K562 (cell line): ENCODE measurements around the gene KAT5. TPM values are rescaled to one million over a fixed set of nuclear protein-coding genes. Genes with fewer than 3 reads are reported as not detected.

Source experiments
- AFF1 ChIP-seq, 2 experiments: fragments of 450-650 bp; IDR thresholded peaks; 2 replicates each; pipeline ENCODE4 v1.6.1; 2018; ENCODE audit warnings: mild to moderate bottlenecking in 2 of 2, low read depth in 1 of 2; ENCODE audit not compliant: partially characterized antibody in 2 of 2
- CEBPB ChIP-seq: fragments of 450-650 bp; IDR thresholded peaks from 2 replicates; pipeline ENCODE4 v1.6.1; 2016; ENCODE audit warnings: missing genetic modification characterization, missing compliant biosample characterization
- DDX20 ChIP-seq: fragments of 450-650 bp; IDR thresholded peaks from 2 replicates; pipeline ENCODE4 v1.6.1; 2016; ENCODE audit warnings: missing genetic modification characterization, low read depth, mild to moderate bottlenecking, missing compliant biosample characterization, moderate library complexity
- FOXK2 ChIP-seq, 2 experiments: fragments of 450-650 bp; IDR thresholded peaks in 1 of 2; conservative IDR thresholded peaks in 1 of 2; 2 replicates each; pipeline ENCODE4 v1.6.1; 2016; ENCODE audit warnings: low read depth in 2 of 2, mild to moderate bottlenecking in 1 of 2
- NBN ChIP-seq: fragments of 450-650 bp; IDR thresholded peaks from 2 replicates; pipeline ENCODE4 v1.6.1; 2016; ENCODE audit warnings: low read depth, mild to moderate bottlenecking
- SRF ChIP-seq, 2 experiments: fragments of 250-450, 450-650 bp in 1 of 2; sonication (Bioruptor Pico) in 1 of 2; sonication (generic) in 1 of 2; formaldehyde crosslinking; IDR thresholded peaks; 2 replicates each; pipeline versions ENCODE4 v1.5.0 to v1.5.1; 2020 to 2022; ENCODE audit warnings: mild to moderate bottlenecking in 1 of 2, missing genetic modification reagents in 1 of 2
- STAG1 ChIP-seq: sonication (generic); formaldehyde crosslinking; IDR thresholded peaks from 2 replicates; pipeline ENCODE4 v1.5.0; 2020; ENCODE audit warnings: missing genetic modification reagents, borderline replicate concordance
- TAF1 ChIP-seq: IDR thresholded peaks from 2 replicates; pipeline ENCODE4 v1.6.1; 2011; ENCODE audit warnings: mild to moderate bottlenecking, low read length, moderate library complexity; ENCODE audit not compliant: insufficient read depth, control insufficient read depth, severe bottlenecking; ENCODE audit errors: extremely low read depth
- TCF7 ChIP-seq: sonication (generic); IDR thresholded peaks from 2 replicates; pipeline ENCODE4 v1.6.1; 2016; ENCODE audit warnings: antibody characterized with exemption, borderline replicate concordance
- ZBTB2 ChIP-seq: fragments of 450-650 bp; IDR thresholded peaks from 2 replicates; pipeline ENCODE4 v1.6.1; 2016; ENCODE audit warnings: antibody characterized with exemption
- ZNF224 ChIP-seq: sonication (generic); formaldehyde crosslinking; IDR thresholded peaks from 2 replicates; pipeline ENCODE4 v1.8.0; 2022; ENCODE audit warnings: mild to moderate bottlenecking, missing genetic modification reagents
- polyA plus RNA-seq, 8 experiments: library from polyadenylated mRNA; depleted of rRNA in 4 of 8; stranded (reverse) in 5 of 8; unstranded in 3 of 8; fragments of >200 nt; fragmentation: Nextera tagmentation in 2 of 8; fragmentation: Illumina TruSeq in 1 of 8; extraction: Ambion mirVana in 2 of 8; extraction: Trizol in 1 of 8; gene quantifications; 2 replicates each; pipeline versions ENCODE4 v1.2.1 to v1.2.3, GENCODE V29; 2011 to 2014; ENCODE audit warnings: inconsistent platforms in 1 of 8, missing spikeins in 1 of 8
- total RNA-seq, 7 experiments: library from RNA; depleted of rRNA in 6 of 7; stranded (reverse); fragments of >200 nt in 6 of 7; fragmentation: Illumina TruSeq in 2 of 7; extraction: Trizol in 2 of 7; gene quantifications; 2 replicates each; pipeline versions ENCODE4 v1.2.1 to v1.2.3, GENCODE V29; 2011 to 2021; ENCODE audit warnings: low replicate concordance in 1 of 7
- TF ChIP-seq, protein P1 (sequence below): sonication (generic); formaldehyde crosslinking; IDR thresholded peaks from 2 replicates; pipeline ENCODE4 v1.8.0; 2023; ENCODE audit warnings: missing genetic modification reagents, mild to moderate bottlenecking, borderline replicate concordance

KAT5 gene
- total and polyA plus RNA-seq, 9 of the 15 experiments (the other 6 are each of a cell fraction or from before 2014, with no cell fraction given): 3.6 to 76.8 (median 52.7) TPM

- TF ChIP-seq, protein P1, sequence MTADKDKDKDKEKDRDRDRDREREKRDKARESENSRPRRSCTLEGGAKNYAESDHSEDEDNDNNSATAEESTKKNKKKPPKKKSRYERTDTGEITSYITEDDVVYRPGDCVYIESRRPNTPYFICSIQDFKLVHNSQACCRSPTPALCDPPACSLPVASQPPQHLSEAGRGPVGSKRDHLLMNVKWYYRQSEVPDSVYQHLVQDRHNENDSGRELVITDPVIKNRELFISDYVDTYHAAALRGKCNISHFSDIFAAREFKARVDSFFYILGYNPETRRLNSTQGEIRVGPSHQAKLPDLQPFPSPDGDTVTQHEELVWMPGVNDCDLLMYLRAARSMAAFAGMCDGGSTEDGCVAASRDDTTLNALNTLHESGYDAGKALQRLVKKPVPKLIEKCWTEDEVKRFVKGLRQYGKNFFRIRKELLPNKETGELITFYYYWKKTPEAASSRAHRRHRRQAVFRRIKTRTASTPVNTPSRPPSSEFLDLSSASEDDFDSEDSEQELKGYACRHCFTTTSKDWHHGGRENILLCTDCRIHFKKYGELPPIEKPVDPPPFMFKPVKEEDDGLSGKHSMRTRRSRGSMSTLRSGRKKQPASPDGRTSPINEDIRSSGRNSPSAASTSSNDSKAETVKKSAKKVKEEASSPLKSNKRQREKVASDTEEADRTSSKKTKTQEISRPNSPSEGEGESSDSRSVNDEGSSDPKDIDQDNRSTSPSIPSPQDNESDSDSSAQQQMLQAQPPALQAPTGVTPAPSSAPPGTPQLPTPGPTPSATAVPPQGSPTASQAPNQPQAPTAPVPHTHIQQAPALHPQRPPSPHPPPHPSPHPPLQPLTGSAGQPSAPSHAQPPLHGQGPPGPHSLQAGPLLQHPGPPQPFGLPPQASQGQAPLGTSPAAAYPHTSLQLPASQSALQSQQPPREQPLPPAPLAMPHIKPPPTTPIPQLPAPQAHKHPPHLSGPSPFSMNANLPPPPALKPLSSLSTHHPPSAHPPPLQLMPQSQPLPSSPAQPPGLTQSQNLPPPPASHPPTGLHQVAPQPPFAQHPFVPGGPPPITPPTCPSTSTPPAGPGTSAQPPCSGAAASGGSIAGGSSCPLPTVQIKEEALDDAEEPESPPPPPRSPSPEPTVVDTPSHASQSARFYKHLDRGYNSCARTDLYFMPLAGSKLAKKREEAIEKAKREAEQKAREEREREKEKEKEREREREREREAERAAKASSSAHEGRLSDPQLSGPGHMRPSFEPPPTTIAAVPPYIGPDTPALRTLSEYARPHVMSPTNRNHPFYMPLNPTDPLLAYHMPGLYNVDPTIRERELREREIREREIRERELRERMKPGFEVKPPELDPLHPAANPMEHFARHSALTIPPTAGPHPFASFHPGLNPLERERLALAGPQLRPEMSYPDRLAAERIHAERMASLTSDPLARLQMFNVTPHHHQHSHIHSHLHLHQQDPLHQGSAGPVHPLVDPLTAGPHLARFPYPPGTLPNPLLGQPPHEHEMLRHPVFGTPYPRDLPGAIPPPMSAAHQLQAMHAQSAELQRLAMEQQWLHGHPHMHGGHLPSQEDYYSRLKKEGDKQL (CRISPR knock-in tag): 0 out of 2 replicates have a peak, but pooled peaks have one; percentile 61
- TF ChIP-seq FOXK2 (conservative IDR thresholded peaks at IDR 0.05 in 1 of 2, IDR thresholded peaks at IDR 0.05 in 1 of 2; ENCODE audit: low read depth in 2 of 2) (no peak), ZBTB2 (no peak), ZNF224 (CRISPR knock-in tag) (no peak), AFF1 (IDR thresholded peaks at IDR 0.05; ENCODE audit: low read depth in 1 of 2, partially characterized antibody in 2 of 2) (peak in 1 of 2 experiments; percentile 24), STAG1 (no peak), TCF7 (no peak), TAF1 (peak; percentile 47), CEBPB (tag) (no peak), DDX20 (tag) (no peak), NBN (0 out of 2 replicates have a peak, but pooled peaks have one; percentile 26), SRF (CRISPR knock-in tag; IDR thresholded peaks at IDR 0.05) (0 out of 4 replicates have a peak, but pooled peaks of 1 of the 2 experiments have one; percentile 40)
These were observed 49.0 kb upstream of the KAT5 start, which contains the start of gene RELA (continued) for GRCh38 chr11:65662799-65663638.
